HTERT RPE-1 (cell line): ENCODE data around the gene SLIT3.

Source experiments
- in situ Hi-C: fragments of 300-500 bp; cut with MboI; formaldehyde crosslinking; loops from 4 replicates; pipeline ENCODE4 v1.14.3; 2020; ENCODE audit warnings: low sequenced_read_pairs

SLIT3 gene

DNA sequence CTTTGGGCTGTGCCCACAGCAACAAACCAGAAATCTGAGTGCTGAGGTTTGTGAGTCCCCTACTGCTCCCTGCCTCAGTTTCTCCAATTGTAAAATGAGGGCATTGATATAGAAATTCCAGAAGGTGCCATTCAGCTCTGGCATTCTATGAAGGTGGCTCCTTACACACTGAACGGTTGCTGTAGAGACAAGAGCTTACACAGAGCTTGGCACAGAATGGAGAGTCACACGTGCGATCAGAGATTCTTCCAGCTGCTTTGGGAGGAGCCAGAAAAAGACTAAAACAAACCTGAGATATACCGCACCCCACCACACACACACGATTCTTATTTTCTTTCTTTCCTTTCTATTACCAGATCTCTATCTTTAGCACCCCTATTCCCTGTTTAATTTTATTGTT, 122.7 kb downstream of the SLIT3 start:
- in situ Hi-C loops, result no loop called here

GRCh38 chr5:169176709-169177694, 123.9 kb downstream of the SLIT3 start:
- in situ Hi-C loops, result no loop called here

GRCh38 chr5:169175733-169176132, 125.2 kb downstream of the SLIT3 start:
- in situ Hi-C loops, result no loop called here

DNA sequence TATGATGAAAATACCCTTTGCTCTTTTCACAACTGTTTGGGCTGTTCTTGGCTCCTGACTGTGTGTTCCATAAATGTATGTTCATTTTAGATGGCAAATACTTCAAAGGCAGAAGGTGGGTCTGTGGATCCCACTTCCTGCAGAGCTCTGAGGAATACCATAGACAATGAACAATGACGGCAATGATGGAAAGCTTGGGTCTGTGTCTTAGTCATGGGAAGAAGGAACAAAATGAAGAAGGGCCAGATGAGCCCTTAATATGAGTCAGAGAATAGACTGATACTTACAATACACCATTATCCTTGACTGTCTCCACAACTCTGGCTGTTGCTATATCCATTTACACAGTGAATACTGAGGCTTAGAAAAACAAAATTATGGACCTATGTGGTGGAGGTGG, 126.0 kb downstream of the SLIT3 start:
- in situ Hi-C loops, result no loop called here

DNA sequence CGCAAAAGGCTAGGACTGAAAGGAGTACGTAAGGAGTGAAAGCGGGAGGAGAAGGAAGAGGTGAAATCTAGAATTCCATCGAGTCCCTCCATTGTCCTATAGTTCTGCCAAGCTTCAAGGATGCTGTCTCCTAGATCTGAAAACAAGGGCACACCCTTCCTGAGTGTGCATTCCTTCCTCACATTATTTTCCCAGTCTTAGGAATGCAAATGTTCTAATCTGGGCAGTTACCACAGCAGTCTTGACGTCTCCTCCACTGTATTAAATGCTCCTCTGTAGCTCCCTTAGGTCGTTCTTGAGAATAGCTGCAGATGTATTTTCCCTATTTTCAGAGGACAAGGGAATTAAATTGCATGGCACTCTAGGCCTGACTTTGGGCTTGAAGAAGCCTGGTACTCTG, 127.6 kb downstream of the SLIT3 start:
- in situ Hi-C loops, result no loop called here

DNA sequence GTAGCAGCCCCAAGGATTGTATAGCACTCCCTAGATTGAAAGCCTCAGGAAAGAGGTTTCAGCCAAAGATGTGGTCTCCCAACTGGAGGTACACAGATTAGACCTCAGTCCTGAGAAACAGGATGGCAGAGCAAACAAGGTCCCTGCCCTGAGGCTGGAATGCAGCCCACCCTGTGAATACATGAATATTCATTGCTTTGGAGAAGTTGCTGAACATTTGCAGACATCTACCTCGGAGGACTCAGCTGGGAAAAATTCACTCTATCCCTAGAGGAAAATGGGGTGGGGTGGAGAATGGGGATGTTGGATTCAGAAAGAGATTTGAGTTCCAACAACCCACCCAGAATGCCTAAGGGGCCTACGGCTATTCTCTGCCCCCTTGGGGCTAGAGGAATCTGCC, 129.4 kb downstream of the SLIT3 start:
- in situ Hi-C loops, result no loop called here

GRCh38 chr5:169169783-169170182, 131.2 kb downstream of the SLIT3 start:
- in situ Hi-C loops, result no loop called here

DNA sequence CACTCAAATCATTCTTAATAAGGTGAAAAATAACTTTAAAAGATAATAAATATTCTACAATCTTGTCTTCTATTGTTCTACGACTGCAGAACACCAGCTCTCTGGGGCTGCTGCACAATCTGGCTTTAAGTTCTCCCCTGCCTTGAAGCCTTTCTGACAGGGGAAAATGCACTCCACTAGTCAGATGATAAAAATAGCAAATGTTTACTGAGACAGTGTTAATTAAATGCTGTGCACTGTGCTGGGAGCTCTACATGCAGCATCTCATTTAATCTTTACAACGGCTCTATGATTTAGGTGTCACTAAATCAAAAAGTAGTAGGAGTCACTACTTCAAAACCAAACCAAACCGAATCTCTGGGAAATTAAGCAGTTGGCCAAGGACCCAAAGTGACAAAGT, 132.7 kb downstream of the SLIT3 start:
- in situ Hi-C loops, result no loop called here

GRCh38 chr5:169166078-169166477, 134.9 kb downstream of the SLIT3 start:
- in situ Hi-C loops, result no loop called here

- in situ Hi-C loops, result no loop called here
Observed at GRCh38 chr5:169165052-169165451, 135.9 kb downstream of the SLIT3 start.

DNA sequence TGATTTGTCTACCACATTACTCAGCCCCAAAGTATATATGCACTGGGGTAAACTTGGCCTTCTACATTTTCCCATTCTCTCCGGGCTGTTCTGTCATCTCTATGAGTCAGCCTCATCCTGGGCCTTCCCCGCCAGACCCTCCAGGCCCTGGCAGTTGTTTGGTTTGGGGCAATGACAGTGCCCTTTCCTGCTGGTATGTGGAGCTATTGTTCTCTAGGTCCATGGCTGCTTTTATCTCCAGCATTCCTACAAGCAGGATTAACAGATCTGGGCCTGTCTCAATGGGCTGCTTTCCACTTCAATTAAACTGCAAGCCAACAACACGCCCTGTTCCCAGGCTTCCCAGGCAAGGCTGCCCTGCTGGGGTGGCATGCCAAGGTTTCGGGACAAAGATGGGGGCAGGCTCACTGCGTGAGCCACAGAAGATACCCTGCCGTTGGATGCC, 136.4 kb downstream of the SLIT3 start:
- in situ Hi-C loops, result no loop called here

DNA sequence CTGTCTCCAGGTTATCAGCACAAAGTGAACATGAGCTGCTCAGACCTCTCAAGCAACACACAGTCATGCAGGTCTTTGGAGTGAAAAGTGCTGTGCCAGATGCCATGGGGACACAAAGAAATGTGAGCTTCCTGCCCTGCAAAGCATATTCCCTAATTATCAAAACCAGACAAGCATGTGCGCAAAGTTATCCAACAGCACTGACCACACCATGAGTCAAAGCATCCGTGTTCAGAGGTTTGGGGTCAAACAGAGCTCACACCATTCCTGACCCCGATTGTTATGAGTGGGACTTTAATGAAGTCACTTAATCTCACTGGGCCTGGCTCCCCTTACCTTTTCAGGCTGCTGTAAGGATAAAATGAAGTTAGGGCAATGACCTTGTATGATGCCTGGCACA, 138.5 kb downstream of the SLIT3 start:
- in situ Hi-C loops, result no loop called here

DNA sequence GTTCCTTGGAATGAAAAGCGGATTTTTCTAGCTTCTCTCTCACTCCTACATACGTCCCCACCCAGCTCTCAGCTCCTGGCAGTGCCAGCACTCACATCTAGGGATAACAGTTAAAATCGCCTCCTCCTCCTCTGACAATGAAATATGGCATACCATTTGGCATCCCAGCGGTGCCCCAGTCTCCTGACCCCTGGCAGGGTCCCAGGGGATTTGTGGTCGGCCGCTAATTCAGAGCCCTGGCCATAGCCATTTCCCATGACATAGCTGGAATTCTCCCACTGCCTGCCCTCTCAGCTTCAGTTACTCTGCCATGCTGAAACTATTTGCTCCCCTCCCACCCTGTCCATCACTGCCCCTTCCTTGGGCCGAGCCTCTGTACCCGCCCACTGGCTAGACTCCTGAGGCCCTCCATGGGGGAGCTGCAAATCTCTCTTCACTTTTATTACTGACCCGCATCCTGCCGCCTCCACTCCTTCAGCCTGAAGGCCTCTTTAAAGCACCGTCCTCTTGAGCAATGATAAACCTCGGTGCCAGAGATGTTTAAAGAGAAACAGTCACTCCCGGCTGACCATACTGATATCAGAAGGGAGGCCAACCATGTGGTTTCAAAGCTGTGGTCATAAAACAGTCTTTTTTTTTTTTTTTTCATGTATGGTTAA, 139.8 kb downstream of the SLIT3 start:
- in situ Hi-C loops, result no loop called here

DNA sequence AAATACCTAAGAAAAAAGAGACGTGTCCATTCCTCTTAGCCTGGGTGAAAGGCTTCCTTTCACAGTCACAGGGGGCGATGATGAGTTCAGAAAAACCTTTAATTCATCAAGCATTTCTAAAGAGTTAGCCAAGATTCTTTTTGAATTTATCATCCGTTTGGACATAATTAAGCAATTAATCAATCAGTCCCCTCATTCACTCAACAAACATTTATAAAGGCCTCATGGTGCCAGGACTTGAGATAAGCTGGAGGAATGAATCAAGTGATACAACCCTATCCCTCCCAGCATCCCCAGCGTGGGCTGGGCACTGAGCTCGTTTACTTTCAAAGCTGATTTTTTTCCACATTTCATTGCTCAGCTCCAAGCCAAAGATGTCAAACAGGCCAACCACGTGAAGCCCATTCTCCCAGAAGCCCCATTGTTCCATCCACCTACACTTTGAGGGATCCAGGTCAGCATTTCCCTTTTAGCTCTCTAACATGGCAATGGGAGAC, 140.5 kb downstream of the SLIT3 start:
- in situ Hi-C loops, result no loop called here

DNA sequence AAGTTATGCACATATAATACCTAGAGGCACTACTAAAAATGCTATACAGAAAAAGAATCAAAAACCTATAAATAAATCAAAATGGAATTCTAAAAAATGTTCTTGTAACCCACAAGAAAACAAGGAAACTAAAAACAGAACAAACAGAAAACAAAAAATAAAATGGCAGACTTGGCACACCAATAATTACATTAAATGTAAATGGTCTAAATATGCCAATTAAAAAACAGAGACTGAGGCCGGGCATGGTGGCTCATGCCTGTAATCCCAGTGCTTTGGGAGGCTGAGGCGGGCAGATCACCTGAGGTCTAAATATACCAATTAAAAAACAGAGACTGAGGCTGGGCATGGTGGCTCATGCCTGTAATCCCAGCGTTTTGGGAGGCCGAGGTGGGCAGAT, 142.2 kb downstream of the SLIT3 start:
- in situ Hi-C loops, result no loop called here

DNA sequence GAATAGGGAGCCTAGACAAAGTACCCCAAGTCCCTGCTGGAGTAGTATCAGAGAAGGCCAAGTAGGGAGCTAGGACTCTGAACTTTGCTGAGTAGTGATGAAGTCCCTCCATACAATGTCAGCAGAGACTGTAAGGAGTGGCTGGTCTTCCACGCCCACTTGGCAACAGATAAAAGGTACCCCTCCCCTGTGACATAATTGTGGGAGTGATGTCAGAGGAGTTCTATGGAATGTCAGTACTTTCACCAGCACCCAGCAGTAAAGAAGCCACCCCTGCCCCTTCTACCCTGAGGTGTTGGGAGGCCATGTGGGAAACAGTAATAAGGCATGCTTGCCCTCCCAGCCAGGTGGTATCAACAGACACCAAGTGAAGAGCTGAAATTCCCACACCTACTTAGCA, 143.9 kb downstream of the SLIT3 start:
- in situ Hi-C loops, result no loop called here

- in situ Hi-C loops, result no loop called here
Observed at GRCh38 chr5:169154679-169155078, 146.3 kb downstream of the SLIT3 start.

DNA sequence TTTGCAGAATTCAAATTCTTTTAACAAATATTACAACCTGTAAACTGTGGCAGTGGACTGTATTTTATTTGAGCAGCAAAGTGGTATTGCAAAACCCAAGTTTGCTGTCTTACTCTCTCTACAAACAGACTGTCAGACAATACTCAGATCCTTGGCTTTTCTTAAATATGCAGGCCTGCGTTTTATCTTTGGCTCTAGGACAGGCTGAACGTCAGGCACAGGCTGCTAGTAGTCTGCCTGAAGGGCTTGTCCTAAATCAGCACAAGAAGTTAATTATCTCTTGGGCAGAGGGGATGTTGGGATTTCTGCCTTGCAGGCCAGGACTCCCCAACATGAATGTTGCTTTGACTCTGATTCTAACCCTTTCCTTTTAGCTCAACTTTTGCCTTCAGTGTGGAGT, 147.5 kb downstream of the SLIT3 start:
- in situ Hi-C loops, result no loop called here

DNA sequence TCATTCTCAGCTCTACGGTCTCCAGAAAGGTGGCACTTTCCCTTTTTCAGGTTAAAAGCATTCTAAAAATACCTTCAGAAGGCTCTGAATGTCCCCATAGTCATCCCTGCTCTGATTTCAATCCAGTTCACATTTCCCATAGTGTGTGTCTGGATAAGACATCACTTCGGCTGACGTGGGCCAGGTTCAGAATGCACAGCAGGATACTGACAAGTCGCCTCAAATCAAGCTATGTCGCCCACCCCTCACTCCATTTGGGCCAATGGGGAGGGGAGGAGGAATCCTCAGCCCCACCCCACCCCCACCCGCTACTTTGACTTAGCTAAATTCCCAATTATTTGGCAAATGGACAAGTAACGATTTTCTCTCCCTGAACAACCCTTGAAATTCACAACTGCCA, 148.0 kb downstream of the SLIT3 start:
- in situ Hi-C loops, result no loop called here

DNA sequence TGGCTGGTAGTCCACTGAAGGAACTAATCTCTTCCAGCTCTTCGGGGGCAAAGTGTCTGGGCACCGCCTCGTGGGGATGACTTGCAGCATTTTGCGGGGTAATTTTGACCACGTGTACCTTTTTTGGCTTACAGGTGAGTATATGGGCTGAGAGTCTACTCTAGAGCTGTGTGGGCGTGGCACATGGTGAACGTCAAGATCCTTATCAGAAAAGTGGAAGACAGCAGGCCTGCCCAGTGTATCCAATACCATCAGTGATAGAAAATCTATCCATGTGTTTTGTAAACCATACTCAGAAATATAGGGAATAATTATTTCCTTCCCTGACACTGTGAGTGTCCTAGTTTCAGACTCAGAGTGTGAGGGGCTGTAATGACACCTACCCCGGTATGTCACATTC, 148.5 kb downstream of the SLIT3 start:
- in situ Hi-C loops, result no loop called here

GRCh38 chr5:169151051-169151805, 149.7 kb downstream of the SLIT3 start:
- in situ Hi-C loops, result no loop called here
